Measurements from ENCODE around the gene TBC1D21. TPM values are rescaled to one million over a fixed set of nuclear protein-coding genes. Genes with fewer than 3 reads are reported as not detected.

The TBC1D21 gene
- total and polyA plus RNA-seq, 8 donors = not detected

- Histone ChIP-seq H3K4me1 (no peaks in the 10 kb centered on the region), H3K4me3 (no peak overlapping the region), H3K36me3 (no peaks in the 10 kb centered on the region), H3K27ac (no peak overlapping the region), H3K27me3 (no peaks in the 10 kb centered on the region), H3K9me3 (no peaks in the 10 kb centered on the region)
- DNase-seq = no peak
- no peak for FAIRE-seq
- ATAC-seq = no peak
- TF ChIP-seq CTCF (IDR thresholded peaks at IDR 0.05) = no peak
- 28 to 34% methylated on average over 2 of the region's 2 CpGs for WGBS, 2 donors
- intact Hi-C loops (cut with DNase I) = no loop called here
These were observed 6.9 kb upstream of the TBC1D21 start for GRCh38 chr15:73866481-73866880.

GRCh38 chr15:73866881-73867410 is 6.4 kb upstream of the TBC1D21 start:
- H3K27ac ChIP-seq = no peak overlapping the region
- FAIRE-seq = no peak
- no peaks in the 10 kb centered on the region for H3K36me3 ChIP-seq
- H3K9me3 ChIP-seq = no peaks in the 10 kb centered on the region
- no peak for TF ChIP-seq CTCF (IDR thresholded peaks at IDR 0.05)
- H3K4me1 ChIP-seq = no peaks in the 10 kb centered on the region
- intact Hi-C loops (cut with DNase I) = no loop called here
- WGBS, 2 donors = 33 to 37% methylated on average over 6 of the region's 6 CpGs
- ATAC-seq = no peak
- H3K4me3 ChIP-seq = no peak overlapping the region
- no peaks in the 10 kb centered on the region for H3K27me3 ChIP-seq
- DNase-seq = no peak

GRCh38 chr15:73867426-73867825 is 5.9 kb upstream of the TBC1D21 start:
- FAIRE-seq (no peak), ATAC-seq (no peak)
- intact Hi-C loops (cut with DNase I) = no loop called here

GRCh38 chr15:73867956-73868355 is 5.4 kb upstream of the TBC1D21 start:
- FAIRE-seq = no peak
- WGBS, 2 donors = 67 to 69% methylated on average over 2 of the region's 2 CpGs
- intact Hi-C loops (cut with DNase I) = no loop called here
- H3K9me3 ChIP-seq = no peaks in the 10 kb centered on the region
- no peak for ATAC-seq
- no peaks in the 10 kb centered on the region for H3K4me1 ChIP-seq
- H3K27me3 ChIP-seq = no peaks in the 10 kb centered on the region
- no peaks in the 10 kb centered on the region for H3K36me3 ChIP-seq
- DNase-seq = no peak
- H3K4me3 ChIP-seq = no peak overlapping the region
- TF ChIP-seq CTCF (IDR thresholded peaks at IDR 0.05) = no peak
- H3K27ac ChIP-seq = no peak overlapping the region

More at GRCh38 chr15:73867426-73867825, 5.9 kb upstream of the TBC1D21 start:
- 34 to 35% methylated on average over 3 of the region's 3 CpGs for WGBS, 2 donors
- H3K4me1 ChIP-seq = no peaks in the 10 kb centered on the region
- H3K4me3 ChIP-seq = no peak overlapping the region
- H3K36me3 ChIP-seq = no peaks in the 10 kb centered on the region
- no peaks in the 10 kb centered on the region for H3K27me3 ChIP-seq
- no peaks in the 10 kb centered on the region for H3K9me3 ChIP-seq
- H3K27ac ChIP-seq = no peak overlapping the region
- no peak for TF ChIP-seq CTCF (IDR thresholded peaks at IDR 0.05)
- no peak for DNase-seq

GRCh38 chr15:73869216-73869995 is 4.0 kb upstream of the TBC1D21 start:
- no peak overlapping the region for H3K27ac ChIP-seq
- H3K9me3 ChIP-seq = no peaks in the 10 kb centered on the region
- ATAC-seq = no peak
- no peaks in the 10 kb centered on the region for H3K4me1 ChIP-seq
- intact Hi-C loops (cut with DNase I) = no loop called here
- no peak overlapping the region for H3K4me3 ChIP-seq
- no peaks in the 10 kb centered on the region for H3K27me3 ChIP-seq
- WGBS, 2 donors = 57 to 69% methylated on average over 6 of the region's 6 CpGs
- H3K36me3 ChIP-seq = no peaks in the 10 kb centered on the region
- TF ChIP-seq CTCF (IDR thresholded peaks at IDR 0.05) = no peak
- DNase-seq = no peak
- FAIRE-seq = no peak

Data from pancreas (tissue), 10 donors.